ENCODE measurements around the gene RAB17.

DNA sequence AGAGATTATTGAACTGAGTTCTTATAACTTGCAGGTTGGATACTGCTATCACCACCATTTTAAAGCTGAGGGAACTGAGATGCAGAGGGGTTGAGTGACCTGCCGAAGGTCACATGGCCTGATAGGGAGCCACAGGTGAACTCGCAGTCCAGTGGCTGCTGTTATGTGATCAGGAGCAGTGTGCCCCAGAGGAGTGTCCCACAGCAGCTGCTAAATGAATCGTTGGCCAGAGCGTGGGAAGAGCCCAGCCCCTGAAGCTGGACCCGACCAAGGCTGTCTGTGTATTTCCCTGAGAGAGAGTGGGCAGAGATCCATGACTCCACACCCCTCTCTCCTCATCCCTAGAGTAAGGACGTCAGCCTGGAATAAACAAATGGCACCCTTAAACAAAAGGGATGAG lies 50.9 kb downstream of the RAB17 start:
- TF ChIP-seq POLR2AphosphoS5 (IDR thresholded peaks at IDR 0.05; ENCODE audit: low read depth, low read length) (no peak), POLR2A (IDR thresholded peaks at IDR 0.05; ENCODE audit: low read depth, low read length) (no peak), TAF1 (IDR thresholded peaks at IDR 0.05; ENCODE audit: low read depth, low read length) (no peak), SPI1 (IDR thresholded peaks at IDR 0.05; ENCODE audit: low read depth, low read length) (no peak), PAX5 (IDR thresholded peaks at IDR 0.05; ENCODE audit: insufficient read depth, low read length, severe bottlenecking) (no peak)

Measured in GM12891 (cell line).